NT2/D1 (cell line): ENCODE data around the gene CERS6.
"Not testable (repeated sequence)": the region's sequence is repeated elsewhere in the genome, so short reads cannot be mapped to it uniquely, and the experiment has no call there.

Experiments
- DNase-seq: peaks from one replicate; pipeline ENCODE4 v3.0.0-alpha.2; 2011; ENCODE audit warnings: low read depth, low spot score
- H3K27me3 ChIP-seq: 2 replicates; pipeline ENCODE4 v1.6.0; 2011; ENCODE audit warnings: mild to moderate bottlenecking; ENCODE audit not compliant: insufficient read length, insufficient read depth
- H3K36me3 ChIP-seq: 2 replicates; pipeline ENCODE4 v1.6.1; 2011; ENCODE audit warnings: mild to moderate bottlenecking, low read length, mixed read lengths; ENCODE audit not compliant: insufficient read depth, insufficient read length
- H3K4me1 ChIP-seq: 2 replicates; pipeline ENCODE4 v1.5.1; 2011; ENCODE audit not compliant: insufficient read depth, insufficient read length
- H3K4me3 ChIP-seq: 2 replicates; pipeline ENCODE4 v1.5.1; 2011; ENCODE audit warnings: low read depth; ENCODE audit not compliant: insufficient read length
- H3K9ac ChIP-seq: 2 replicates; pipeline ENCODE4 v1.6.0; 2011; ENCODE audit warnings: low read depth; ENCODE audit not compliant: insufficient read length
- H3K9me3 ChIP-seq: 2 replicates; pipeline ENCODE4 v1.5.1; 2011; ENCODE audit warnings: mild to moderate bottlenecking, low read length; ENCODE audit not compliant: insufficient read depth
- SUZ12 ChIP-seq: IDR thresholded peaks from 2 replicates; pipeline ENCODE4 v1.6.1; 2011; ENCODE audit not compliant: insufficient read length, insufficient read depth; ENCODE audit errors: extremely low read depth
- YY1 ChIP-seq: IDR thresholded peaks from 2 replicates; pipeline ENCODE4 v1.6.1; 2011; ENCODE audit not compliant: insufficient read length, insufficient read depth
- ZNF274 ChIP-seq: IDR thresholded peaks from 2 replicates; pipeline ENCODE4 v1.6.1; 2011; ENCODE audit warnings: mild to moderate bottlenecking, low read depth, low read length

CERS6 gene

GRCh38 chr2:168494190-168494711 lies 38.2 kb downstream of the CERS6 start:
- Histone ChIP-seq H3K4me3 (no peak overlapping the region), H3K36me3 (peaks cover 6% of the 10 kb centered on the region), H3K9ac (no peak overlapping the region), H3K9me3 (no peaks in the 10 kb centered on the region; the same call in 1 of the 2 replicates), H3K4me1 (no peaks in the 10 kb centered on the region), H3K27me3 (no peaks in the 10 kb centered on the region)
- no peak for DNase-seq
- TF ChIP-seq YY1 (no peak), ZNF274 (no peak), SUZ12 (no peak)

DNA sequence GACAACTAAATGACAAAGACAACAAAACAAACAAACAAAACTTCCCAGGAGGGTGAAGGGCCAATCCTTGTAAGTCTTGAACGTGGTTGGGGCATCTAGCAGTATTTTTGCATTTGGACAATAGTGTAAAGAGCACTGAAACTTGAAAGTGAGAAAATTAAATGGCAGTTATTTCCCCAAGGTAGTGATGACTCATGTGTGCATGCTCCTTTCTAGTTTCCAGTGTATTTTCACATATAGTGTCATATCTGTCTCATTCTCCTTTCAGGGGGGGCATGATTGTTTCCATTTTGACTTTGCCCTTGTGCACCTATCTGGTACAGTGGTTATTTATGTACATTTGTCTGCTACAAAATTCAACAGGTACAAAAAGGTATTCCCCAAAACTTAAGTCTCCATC lies 39.5 kb downstream of the CERS6 start:
- Histone ChIP-seq H3K9me3 (no peaks in the 10 kb centered on the region; the same call in 1 of the 2 replicates), H3K27me3 (no peaks in the 10 kb centered on the region), H3K4me1 (no peaks in the 10 kb centered on the region), H3K36me3 (peaks cover 6% of the 10 kb centered on the region), H3K4me3 (no peak overlapping the region), H3K9ac (no peak overlapping the region)
- no peak for TF ChIP-seq ZNF274
- no peak for TF ChIP-seq SUZ12
- no peak for TF ChIP-seq YY1
- DNase-seq: no peak

GRCh38 chr2:168496906-168497305 lies 40.8 kb downstream of the CERS6 start:
- TF ChIP-seq ZNF274 (no peak), SUZ12 (no peak), YY1 (no peak)
- H3K4me3 ChIP-seq: no peak overlapping the region
- H3K9ac ChIP-seq: no peak overlapping the region
- H3K9me3 ChIP-seq: peaks cover 6% of the 10 kb centered on the region; the same call in 1 of the 2 replicates
- DNase-seq: no peak
- peaks cover 6% of the 10 kb centered on the region for H3K36me3 ChIP-seq
- H3K27me3 ChIP-seq: no peaks in the 10 kb centered on the region
- no peaks in the 10 kb centered on the region for H3K4me1 ChIP-seq

GRCh38 chr2:168499500-168499899 lies 43.4 kb downstream of the CERS6 start:
- TF ChIP-seq YY1 (no peak), ZNF274 (no peak)
- H3K4me1 ChIP-seq: no peaks in the 10 kb centered on the region

DNA sequence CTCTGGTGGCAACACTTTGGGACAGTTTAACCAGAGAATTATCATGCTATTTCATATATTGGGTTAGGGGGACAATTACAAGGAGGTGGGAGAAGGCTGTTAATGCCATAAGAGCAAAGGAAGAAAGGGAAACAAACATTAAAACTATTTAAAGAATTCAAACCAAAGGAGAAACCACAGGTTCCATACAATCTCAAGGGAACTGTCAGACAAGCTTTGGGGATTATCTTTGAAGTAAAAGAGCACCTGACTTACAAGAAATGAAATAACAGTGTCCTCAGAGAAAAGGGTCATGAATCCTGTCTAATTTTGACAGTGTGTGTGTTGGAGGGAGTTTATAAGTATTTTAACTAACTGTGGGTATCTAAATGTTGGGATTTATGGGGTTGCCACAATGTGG lies 44.4 kb downstream of the CERS6 start:
- no peaks in the 10 kb centered on the region for H3K36me3 ChIP-seq
- no peak overlapping the region for H3K4me3 ChIP-seq
- TF ChIP-seq YY1 (no peak), ZNF274 (no peak), SUZ12 (no peak)
- H3K9ac ChIP-seq: no peak overlapping the region
- no peak for DNase-seq
- H3K27me3 ChIP-seq: no peaks in the 10 kb centered on the region
- H3K9me3 ChIP-seq: peaks cover 13% of the 10 kb centered on the region; the same call in 1 of the 2 replicates
- no peaks in the 10 kb centered on the region for H3K4me1 ChIP-seq

More at GRCh38 chr2:168499500-168499899, 43.4 kb downstream of the CERS6 start:
- H3K9ac ChIP-seq: no peak overlapping the region
- H3K4me3 ChIP-seq: no peak overlapping the region
- no peak for DNase-seq
- H3K36me3 ChIP-seq: peaks cover 4% of the 10 kb centered on the region
- no peaks in the 10 kb centered on the region for H3K27me3 ChIP-seq
- H3K9me3 ChIP-seq: peaks cover 13% of the 10 kb centered on the region; the same call in 1 of the 2 replicates

GRCh38 chr2:168501466-168502065 lies 45.5 kb downstream of the CERS6 start:
- no peak for DNase-seq
- Histone ChIP-seq H3K4me3 (no peak overlapping the region), H3K27me3 (no peaks in the 10 kb centered on the region), H3K36me3 (no peaks in the 10 kb centered on the region), H3K9ac (no peak overlapping the region), H3K4me1 (no peaks in the 10 kb centered on the region), H3K9me3 (peaks cover 13% of the 10 kb centered on the region; the same call in 1 of the 2 replicates)
- TF ChIP-seq ZNF274 (no peak), YY1 (no peak), SUZ12 (no peak)

- DNase-seq, H3K4me3 ChIP-seq, H3K4me1 ChIP-seq, H3K27me3 ChIP-seq, H3K36me3 ChIP-seq, H3K9ac ChIP-seq: not testable (repeated sequence)
- peaks cover 13% of the 10 kb centered on the region; the same call in 1 of the 2 replicates for H3K9me3 ChIP-seq
These were observed 46.8 kb downstream of the CERS6 start for GRCh38 chr2:168502852-168503251.

- no peak overlapping the region for H3K9ac ChIP-seq
- no peaks in the 10 kb centered on the region for H3K36me3 ChIP-seq
- TF ChIP-seq YY1 (no peak), SUZ12 (no peak), ZNF274 (no peak)
- no peak overlapping the region for H3K4me3 ChIP-seq
- H3K9me3 ChIP-seq: peaks cover 13% of the 10 kb centered on the region; the same call in 1 of the 2 replicates
- no peaks in the 10 kb centered on the region for H3K4me1 ChIP-seq
- no peaks in the 10 kb centered on the region for H3K27me3 ChIP-seq
- DNase-seq: no peak
These were observed 47.8 kb downstream of the CERS6 start for GRCh38 chr2:168503901-168504300.
